Measurements from ENCODE around the gene ZSCAN18.

GRCh38 chr19:58128041-58128685 lies 30.1 kb upstream of the ZSCAN18 start:
- no peak for TF ChIP-seq CTCF (IDR thresholded peaks at IDR 0.05; ENCODE audit: insufficient read depth, low read length)
- TF ChIP-seq REST (IDR thresholded peaks at IDR 0.05; ENCODE audit: insufficient replicate concordance, low read depth), result no peak
- no peak for TF ChIP-seq GABPA (IDR thresholded peaks at IDR 0.05; ENCODE audit: low read depth)
- TF ChIP-seq SPI1 (IDR thresholded peaks at IDR 0.05; ENCODE audit: borderline replicate concordance, low read depth), result no peak
